ENCODE data around the gene HPCA.

The HPCA gene

DNA sequence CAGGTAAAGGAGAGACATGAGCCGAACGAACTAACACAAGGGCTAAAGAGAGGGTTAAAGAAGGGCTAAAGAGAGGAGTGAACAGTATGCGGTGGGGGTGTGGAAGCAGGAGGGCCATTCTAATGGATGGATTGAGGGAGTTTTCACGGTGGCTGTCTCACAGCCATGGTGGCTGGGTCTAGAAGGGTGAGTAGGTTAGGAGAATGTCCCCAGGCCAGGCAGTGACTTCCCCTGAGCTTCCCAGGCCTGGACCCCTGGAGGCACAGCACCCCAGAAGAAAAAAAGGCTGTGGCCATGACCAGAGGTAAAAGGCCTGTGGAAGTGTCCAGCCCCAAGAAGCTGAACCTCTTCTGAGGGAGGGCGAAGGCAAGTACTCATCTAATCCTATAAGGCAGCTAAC is 19.1 kb upstream of the HPCA start:
- Histone ChIP-seq H2AFZ (ENCODE audit: low read length) (no peak overlapping the region), H3F3A (ENCODE audit: insufficient read depth, low read length) (no peaks in the 10 kb centered on the region), H3K36me3 (ENCODE audit: insufficient read depth, low read length) (peaks cover 4% of the 10 kb centered on the region; the same call in 1 of the 2 replicates), H3K9me2 (ENCODE audit: low read depth, low read length) (no peaks in the 10 kb centered on the region), H3K9ac (ENCODE audit: low read length) (no peak overlapping the region), H3K9me3 (ENCODE audit: low read length) (no peaks in the 10 kb centered on the region), H3K4me3 (ENCODE audit: low read depth, low read length, poor library complexity, severe bottlenecking) (no peak overlapping the region), H3K4me2 (ENCODE audit: low read length) (no peak overlapping the region), H3K27me3 (ENCODE audit: insufficient read depth, low read length) (no peaks in the 10 kb centered on the region), H4K20me1 (ENCODE audit: insufficient read depth, low read length) (no peaks in the 10 kb centered on the region), H3K79me2 (ENCODE audit: insufficient read depth, low read length) (no peaks in the 10 kb centered on the region), H3K27ac (ENCODE audit: low read depth, low read length, poor library complexity, severe bottlenecking) (no peak overlapping the region), H3K4me1 (ENCODE audit: insufficient read depth, low read length, severe bottlenecking) (peaks cover 2% of the 10 kb centered on the region)
- TF ChIP-seq, protein P1, sequence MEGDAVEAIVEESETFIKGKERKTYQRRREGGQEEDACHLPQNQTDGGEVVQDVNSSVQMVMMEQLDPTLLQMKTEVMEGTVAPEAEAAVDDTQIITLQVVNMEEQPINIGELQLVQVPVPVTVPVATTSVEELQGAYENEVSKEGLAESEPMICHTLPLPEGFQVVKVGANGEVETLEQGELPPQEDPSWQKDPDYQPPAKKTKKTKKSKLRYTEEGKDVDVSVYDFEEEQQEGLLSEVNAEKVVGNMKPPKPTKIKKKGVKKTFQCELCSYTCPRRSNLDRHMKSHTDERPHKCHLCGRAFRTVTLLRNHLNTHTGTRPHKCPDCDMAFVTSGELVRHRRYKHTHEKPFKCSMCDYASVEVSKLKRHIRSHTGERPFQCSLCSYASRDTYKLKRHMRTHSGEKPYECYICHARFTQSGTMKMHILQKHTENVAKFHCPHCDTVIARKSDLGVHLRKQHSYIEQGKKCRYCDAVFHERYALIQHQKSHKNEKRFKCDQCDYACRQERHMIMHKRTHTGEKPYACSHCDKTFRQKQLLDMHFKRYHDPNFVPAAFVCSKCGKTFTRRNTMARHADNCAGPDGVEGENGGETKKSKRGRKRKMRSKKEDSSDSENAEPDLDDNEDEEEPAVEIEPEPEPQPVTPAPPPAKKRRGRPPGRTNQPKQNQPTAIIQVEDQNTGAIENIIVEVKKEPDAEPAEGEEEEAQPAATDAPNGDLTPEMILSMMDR (IDR thresholded peaks at IDR 0.05; ENCODE audit: low read length): no peak
- no peak for TF ChIP-seq EZH2 (IDR thresholded peaks at IDR 0.05; ENCODE audit: borderline replicate concordance, low read length)

DNA sequence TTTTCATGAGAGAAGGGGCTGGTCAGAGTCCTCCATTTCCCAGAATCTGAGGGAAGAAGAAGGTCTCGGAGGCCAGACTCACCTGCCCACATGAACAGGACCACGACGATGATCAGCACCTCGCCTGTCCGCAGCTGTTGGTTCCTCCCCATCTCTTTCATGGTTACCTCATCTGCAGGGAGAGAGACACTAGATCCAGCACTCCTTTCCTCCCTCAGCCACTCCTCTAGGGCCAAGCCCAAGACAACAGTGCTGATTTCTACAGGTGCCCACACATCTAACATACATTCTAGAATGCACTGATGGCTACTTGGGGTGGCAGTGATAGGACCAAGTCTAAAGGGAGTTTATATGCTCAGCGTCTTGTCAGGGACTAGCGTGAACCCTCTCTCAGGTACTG is 18.6 kb upstream of the HPCA start:
- Histone ChIP-seq H3K27me3 (ENCODE audit: insufficient read depth, low read length) (no peaks in the 10 kb centered on the region), H3K27ac (ENCODE audit: low read depth, low read length, poor library complexity, severe bottlenecking) (no peak overlapping the region), H3K79me2 (ENCODE audit: insufficient read depth, low read length) (no peaks in the 10 kb centered on the region), H3K36me3 (ENCODE audit: insufficient read depth, low read length) (peaks cover 4% of the 10 kb centered on the region; the same call in 1 of the 2 replicates), H3K4me2 (ENCODE audit: low read length) (no peak overlapping the region), H3F3A (ENCODE audit: insufficient read depth, low read length) (no peaks in the 10 kb centered on the region), H3K9me3 (ENCODE audit: low read length) (no peaks in the 10 kb centered on the region), H3K4me1 (ENCODE audit: insufficient read depth, low read length, severe bottlenecking) (peaks cover 6% of the 10 kb centered on the region), H3K4me3 (ENCODE audit: low read depth, low read length, poor library complexity, severe bottlenecking) (no peak overlapping the region), H3K9ac (ENCODE audit: low read length) (no peak overlapping the region), H4K20me1 (ENCODE audit: insufficient read depth, low read length) (no peaks in the 10 kb centered on the region), H2AFZ (ENCODE audit: low read length) (no peak overlapping the region), H3K9me2 (ENCODE audit: low read depth, low read length) (no peaks in the 10 kb centered on the region)
- TF ChIP-seq, protein P1 (IDR thresholded peaks at IDR 0.05; ENCODE audit: low read length): no peak
- TF ChIP-seq EZH2 (IDR thresholded peaks at IDR 0.05; ENCODE audit: borderline replicate concordance, low read length): no peak

DNA sequence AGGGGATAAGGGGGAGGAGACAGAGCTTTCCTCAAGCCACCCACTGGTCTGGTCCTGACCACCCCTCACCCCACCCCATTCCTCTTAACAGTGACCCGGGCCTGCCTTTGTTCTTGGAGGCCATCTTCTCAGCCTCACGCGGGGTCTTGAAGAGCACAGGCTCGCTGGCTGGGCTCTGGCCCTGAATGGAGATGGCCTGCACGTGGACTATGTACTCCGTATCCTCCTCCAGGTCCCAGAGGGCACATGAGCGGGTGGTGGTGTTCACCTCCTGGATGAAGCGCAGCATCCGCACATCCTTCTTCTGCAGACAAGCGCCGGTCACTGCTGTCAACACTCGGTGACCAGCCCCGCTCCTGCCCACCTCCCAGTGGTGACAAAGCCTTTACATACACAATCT is 18.2 kb upstream of the HPCA start:
- H3K79me2 ChIP-seq (ENCODE audit: insufficient read depth, low read length): no peaks in the 10 kb centered on the region
- no peak overlapping the region for H3K4me3 ChIP-seq (ENCODE audit: low read depth, low read length, poor library complexity, severe bottlenecking)
- H2AFZ ChIP-seq (ENCODE audit: low read length): no peak overlapping the region
- H3K9me3 ChIP-seq (ENCODE audit: low read length): no peaks in the 10 kb centered on the region
- H3K27me3 ChIP-seq (ENCODE audit: insufficient read depth, low read length): no peaks in the 10 kb centered on the region
- no peaks in the 10 kb centered on the region for H4K20me1 ChIP-seq (ENCODE audit: insufficient read depth, low read length)
- H3K4me2 ChIP-seq (ENCODE audit: low read length): no peak overlapping the region
- no peaks in the 10 kb centered on the region for H3F3A ChIP-seq (ENCODE audit: insufficient read depth, low read length)
- peaks cover 7% of the 10 kb centered on the region for H3K4me1 ChIP-seq (ENCODE audit: insufficient read depth, low read length, severe bottlenecking)
- TF ChIP-seq, protein P1 (IDR thresholded peaks at IDR 0.05; ENCODE audit: low read length): no peak
- TF ChIP-seq EZH2 (IDR thresholded peaks at IDR 0.05; ENCODE audit: borderline replicate concordance, low read length): no peak
- no peak overlapping the region for H3K9ac ChIP-seq (ENCODE audit: low read length)
- peaks cover under 1% of the 10 kb centered on the region; the same call in 1 of the 2 replicates for H3K36me3 ChIP-seq (ENCODE audit: insufficient read depth, low read length)
- no peaks in the 10 kb centered on the region for H3K9me2 ChIP-seq (ENCODE audit: low read depth, low read length)
- H3K27ac ChIP-seq (ENCODE audit: low read depth, low read length, poor library complexity, severe bottlenecking): no peak overlapping the region

Data from OCI-LY1 (cell line).